ENCODE data around the gene NOTUM.

NOTUM gene

DNA sequence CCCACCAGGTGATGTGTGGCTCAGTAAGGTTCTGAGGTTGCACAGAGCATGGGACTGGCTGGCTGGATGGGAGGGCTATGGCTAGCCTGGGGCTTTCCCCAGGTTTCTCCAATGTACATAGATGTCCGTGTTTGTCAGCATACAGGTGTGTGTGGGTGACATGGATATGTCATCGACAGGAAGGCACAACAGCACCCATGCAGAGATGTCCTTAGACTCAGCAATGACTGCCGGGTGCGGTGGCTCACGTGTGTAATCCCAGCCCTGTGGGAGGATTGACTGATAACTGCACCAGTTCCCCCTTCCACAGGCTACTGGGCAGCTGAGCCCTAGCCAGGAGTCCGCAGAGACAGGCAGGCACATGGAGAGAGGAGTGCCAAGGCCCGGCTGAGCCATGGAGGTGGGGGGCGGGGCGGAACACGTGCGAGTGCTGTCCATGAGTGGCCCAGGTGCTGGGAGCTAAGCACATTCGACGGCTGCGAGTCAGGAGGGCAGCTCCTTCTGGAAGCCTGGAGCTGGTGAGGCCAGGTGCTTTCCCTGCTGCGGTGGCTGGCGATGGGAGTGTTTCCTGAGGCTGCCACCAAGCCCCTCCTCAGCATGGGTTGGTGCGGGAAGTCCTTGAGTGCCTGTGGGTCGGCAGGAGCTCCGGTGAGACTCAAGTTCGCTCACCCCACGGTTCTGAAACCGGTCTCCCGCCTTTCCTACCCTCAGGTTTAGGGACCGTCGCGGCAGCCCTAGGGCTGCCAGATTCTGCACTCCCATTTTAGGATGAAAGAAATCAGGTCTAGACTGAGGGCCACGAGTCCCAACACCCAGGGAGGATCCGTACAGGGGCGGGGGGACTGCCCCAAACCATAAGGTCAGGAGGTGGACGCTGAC, 15.6 kb upstream of the NOTUM start:
- DNase-seq: peak; percentile 51

DNA sequence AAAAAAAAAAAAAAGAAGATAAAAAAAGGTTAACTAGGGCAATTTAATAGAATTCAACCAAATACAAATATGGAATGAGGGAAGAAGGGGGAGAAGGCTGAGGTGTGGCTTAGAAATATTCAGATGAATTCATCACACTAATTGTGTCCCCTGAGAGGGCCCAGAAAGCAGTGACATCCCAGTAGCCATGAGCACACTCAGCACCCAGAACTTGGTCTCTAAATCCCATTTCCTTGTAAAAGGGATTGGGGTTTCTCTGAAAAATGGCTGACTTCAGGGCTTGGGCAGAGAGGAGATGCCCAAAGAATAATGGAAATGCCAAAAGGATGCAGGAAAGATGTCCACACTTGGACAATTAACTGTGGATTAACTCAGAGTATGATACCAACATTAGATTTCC, 12.4 kb upstream of the NOTUM start:
- no peak for DNase-seq

DNA sequence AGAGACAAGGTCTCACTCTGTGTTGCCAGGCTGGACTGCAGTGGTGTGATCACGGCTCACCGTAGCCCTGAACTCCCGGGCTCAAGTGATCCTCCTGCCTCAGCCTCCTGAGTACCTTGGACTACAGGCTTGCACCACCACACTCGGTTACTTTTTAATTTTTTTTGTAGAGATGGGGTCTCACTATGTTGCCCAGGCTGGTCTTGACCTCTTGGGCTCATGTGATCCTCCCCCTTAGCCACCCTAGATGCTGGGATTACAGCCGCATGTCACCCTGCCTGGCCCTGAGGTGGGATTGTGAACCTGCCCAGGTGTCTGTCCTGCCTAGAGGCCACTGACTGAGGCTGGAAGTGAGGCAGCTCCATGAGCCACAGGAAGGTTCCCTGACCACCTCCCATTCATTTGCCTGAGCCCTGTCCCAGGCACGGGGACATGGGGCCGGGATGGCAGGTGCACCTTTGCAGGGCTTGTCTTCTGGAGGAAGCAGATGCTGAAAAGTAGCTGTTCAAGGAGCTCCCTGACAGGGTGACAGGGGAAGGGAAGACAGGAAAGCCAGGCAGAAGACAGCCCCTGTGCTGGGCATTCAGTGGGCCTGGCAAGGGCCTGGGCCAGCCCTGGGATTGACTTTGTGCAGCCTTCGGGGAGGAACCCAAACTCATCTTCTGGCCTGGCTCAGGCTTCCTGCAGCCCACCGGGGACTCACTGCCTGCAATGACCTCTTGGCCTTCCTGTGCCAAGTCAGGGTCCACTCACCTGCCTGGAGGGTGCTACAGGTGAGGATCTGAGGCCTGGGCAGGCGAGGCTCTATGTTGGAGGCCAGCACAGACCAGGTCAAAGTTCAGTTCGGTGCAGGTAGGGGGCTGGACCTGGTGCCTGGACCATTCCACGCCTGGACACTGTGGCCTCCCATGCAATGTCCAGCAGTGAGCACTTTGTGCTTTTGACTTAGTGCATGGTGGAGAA, 8.1 kb upstream of the NOTUM start:
- DNase-seq: no peak

DNA sequence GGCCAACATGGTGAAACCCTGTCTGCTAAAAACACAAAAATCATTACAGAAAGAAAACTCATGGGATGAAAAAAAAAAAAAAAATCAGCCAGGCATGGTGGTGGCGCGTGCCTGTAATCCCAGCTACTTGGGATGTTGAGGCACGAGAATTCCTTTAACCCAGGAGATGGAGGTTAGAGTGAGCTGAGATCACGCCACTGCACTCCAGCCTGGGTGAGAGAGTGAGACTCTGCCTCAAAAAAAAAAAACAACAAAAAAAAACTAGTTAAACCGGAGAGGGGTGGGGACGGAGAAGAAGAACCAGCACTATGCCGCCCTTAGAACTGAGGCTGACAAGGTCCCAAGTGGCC, 7.4 kb upstream of the NOTUM start:
- no peak for DNase-seq

DNA sequence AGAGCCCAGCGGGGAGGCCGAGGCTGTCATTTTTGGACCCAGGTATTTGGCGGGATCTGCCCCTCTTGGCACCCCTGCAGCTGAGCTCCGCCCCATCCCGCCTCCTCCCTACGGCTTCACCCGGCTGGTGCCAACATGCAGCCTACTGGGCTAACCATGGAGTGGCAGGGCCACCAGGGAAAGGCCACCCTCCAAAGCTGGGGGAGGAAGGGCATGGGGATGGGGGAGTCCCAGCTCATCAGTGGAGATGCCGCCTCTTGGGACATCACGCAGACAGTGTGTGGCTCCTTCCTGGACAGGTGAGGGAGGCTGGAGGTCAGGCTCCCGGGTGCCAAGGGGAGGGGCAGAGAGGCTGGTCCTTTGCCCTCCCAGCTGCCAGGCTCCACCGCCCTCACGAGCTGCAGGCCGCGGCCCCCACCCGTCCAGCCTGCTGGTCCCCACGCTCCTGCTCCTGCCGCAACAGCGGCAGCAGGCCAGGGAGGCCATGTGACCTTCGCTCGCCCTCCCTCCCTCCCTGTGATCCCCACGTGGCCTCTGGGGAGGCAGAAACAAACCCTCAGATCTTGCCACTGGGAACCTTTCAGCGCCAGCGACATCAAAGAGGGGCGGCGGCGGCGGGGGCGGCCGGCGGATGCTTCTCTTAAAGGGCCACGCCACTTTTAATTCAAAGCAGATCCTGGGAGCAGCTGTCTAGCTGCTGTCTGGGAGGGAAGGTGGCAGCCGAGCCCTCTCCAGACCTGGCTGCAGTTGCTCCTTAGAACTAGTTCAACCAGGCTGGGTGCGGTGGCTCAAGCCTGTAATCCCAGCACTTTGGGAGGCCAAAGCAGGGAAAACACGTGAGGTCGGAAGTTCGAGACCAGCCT, 6.8 kb upstream of the NOTUM start:
- DNase-seq: peak; percentile 64

DNA sequence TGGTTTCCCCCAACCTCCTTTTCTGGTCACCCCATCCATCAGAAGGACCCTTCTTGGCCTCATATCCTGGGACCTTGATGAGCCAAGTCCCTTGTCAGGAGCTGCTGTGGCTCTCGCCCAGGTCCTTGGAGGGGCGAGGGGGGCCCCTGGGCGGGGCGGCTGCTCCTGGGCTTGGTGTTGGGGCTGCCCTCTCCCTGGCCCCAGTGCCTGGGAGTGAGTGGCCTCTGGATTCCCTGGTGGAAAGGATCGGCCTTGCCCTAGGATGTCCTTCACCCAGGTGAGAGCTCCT, 6.2 kb upstream of the NOTUM start:
- no peak for DNase-seq

DNA sequence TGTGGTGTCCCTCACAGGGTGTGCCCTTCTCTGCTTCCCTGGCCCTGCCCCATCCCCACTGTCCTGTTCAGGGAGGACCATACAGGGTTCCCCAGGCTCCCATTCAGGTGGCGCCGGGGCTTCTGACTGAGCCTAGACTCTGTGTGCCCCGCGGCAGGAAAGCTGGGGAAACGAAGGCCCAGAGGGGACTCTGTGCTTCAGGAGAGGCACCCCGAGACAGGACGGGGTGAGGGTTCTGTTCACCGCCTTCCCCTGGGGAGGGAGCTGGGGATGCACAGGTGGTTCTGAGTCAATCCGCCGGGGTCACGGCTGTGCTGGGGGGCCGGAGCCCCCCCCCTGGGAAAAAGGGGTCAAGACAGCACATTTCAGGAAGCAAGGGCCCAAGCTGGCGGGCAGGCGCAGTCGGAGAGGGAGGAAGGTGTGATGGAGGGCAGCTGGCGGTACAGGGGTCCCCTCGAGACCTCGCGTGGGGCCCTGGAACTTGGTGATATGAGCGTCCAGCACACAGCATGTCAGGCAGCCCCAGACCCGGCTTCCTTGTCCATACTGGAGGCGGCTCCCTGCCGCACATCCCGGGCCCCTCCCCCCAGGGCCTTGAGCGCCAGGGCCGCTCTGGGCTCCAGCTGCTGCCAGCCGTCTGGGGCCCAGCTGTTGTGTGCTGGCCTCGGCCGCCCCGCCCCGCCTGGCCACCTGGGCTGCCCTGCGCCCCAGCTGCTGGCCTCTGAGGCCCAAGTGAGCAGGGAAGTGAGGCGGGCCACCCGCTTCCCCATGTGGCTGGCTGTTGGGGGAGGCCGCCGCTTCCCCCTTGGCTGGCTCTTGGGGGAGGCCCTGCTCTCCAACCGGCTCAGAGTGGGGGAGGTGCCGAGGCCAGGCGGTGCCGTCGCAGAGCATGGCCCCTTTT, 5.6 kb upstream of the NOTUM start:
- DNase-seq: no peak

DNA sequence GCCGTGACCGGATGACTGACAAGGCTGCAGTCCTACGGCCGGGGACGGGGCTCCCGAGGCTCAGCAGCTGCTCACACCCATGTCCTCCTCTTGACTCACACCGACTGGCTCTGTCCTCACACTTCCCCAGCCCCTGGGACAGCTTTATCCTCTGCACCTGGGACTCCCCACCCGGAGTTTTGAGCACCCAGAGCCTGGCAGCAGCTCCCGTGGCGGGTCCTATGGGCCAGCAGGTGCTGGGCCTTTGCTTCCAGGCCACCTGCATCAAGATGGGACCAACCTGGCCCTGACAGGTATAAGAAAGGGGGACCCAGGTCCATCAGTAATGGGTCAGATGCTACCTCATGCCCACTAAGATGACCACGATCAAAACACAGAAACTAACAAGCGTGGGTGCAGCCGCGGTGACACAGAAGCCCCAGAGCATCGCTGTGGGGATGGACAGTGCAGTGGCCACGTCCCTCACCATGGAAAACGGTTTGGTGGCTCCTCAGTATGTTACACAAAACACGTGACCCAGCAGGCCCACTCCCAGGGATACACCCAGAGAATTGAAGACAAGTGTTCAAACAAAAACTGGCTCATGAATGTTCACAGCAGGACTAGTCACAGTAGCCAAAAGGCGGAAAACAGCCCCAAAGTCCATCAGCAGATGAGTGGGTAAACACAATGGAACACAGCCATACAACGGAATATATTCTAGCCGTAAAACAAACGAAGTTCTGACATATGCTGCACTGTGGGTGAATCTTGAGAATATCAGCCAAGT, 3.3 kb upstream of the NOTUM start:
- no peak for DNase-seq

DNA sequence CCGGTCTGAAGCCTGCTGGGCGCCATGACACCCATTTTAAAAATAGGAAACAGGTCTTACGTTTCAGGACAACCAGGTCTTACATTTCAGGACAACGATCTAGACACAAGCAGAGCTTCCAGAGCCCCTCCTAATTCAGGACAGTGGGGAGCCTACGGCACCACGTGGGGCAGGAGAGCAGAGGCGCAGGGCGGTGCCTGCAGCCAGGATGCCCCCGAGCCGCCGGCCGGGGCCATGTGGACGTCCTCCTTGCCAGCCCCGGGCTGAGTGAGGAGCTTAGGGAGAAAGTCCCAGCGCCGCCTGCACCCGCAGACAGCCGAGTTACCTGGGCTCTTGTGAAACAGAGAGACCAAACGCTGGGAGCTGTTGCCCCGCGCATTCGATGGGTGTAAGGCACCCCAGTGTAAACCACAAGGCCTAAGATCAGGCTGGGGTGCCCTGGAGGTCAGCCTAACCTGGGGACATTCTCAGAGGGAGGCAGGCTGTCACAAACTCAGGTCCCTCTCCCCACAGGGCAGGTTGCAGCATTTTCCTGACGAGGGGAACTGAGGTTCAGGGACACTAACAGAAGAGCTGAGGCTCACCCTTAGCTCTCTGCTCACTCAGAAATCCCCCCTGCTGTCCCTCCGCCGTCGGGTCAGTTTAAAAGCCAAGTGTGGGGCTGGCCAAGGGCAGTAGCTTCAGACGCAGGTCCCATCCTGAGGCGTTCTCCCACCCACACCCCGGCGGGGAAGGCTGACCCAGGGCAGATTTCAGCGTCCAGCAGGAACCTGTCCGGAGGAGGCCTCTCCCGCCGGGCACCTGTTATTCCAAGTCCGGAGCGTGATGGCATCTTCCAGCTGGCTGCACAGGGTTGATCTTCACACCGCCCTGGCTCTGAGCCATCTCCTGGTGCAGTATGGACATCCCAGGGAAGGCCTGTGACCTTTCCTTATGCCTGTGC, 1.8 kb upstream of the NOTUM start:
- no peak for DNase-seq

DNA sequence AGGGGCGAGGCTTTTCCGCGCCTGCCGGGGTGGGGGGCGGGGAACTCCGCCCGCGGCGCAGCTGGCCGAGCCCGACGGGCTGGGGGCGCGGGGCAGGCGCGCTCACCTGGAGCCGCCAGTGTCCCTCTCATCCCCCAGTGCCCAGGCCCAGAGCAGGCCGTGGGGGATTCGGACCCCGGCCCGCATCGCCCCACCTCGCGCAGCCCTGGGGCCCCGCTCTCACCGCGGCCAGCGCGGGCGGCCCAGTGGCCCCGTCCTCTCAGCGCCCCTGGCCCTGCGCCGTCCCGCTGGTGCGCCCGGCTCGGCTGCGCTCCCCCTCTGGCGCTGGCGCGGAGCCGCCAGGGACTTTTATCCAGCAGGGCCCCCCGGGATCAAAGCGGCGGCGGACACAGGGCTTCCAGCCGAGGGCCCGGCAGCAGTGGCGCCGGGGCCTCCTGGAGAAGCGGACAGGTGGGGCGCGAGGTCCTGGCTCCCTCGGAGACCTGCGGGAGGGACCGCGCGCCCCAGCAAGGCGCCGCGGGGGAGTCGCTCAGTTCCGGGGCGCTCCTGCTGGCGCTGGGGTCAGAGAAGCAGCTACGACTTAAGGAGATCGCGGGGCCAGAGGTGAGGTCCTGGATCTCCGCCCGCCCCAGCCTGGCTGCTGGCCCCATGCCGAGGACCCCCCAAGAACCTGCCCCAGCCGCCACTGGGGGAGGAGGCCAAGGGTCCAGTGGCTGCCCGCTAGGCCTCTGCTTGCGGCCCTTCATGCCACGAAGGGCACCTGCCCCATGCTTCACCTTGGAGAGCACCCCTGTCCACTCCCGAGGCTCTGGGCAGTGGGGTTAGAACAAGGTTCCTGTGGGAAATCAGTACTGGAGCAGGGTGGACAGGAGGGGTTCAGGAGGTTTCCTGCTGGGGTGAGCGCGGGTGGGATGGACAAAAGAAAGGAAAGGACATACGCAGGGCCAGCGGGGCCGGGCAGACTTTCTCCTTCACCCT, 823 bp upstream of the NOTUM start:
- no peak for DNase-seq

DNA sequence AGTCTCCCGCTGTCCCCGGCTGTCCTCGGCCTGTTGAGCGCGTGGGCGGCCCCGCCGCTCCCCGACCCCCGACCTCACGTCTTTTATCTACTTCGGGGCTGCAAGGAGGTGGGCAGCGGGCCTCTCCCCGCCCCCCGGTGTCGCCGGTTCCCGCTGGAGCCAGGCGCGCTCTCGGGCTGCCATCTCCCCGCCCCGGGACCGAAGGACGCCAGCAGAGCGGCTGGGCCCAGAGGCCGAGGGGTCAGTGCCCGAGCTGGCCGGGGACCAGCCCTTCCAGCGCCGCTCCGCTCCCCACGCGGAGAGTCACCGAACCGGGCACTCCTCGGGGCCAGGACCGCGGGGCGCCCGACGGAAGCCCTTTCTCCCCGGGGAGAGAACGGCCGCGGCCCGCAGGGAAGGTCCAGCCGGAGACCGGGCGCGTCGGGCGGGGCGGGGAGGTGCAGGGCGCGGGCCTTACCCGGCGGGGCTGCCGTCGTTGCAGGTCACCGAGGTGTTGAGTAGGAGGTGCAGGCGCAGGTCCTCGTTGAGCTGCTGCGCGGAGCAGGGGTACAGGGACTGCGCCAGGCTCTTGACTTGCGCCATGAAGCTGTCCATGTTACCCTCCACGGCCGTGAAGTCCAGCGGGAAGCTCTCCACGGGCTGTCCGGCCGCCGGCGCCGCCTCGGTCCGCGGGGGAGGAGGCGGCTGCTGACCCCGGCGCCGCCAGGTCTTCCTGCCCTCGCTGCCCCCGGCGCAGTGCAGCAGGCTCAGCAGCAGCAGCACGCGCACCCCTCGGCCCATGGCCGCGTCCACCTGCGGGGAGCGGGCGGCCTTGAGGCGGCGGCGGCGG, 643 bp downstream of the NOTUM start:
- no peak for DNase-seq

DNA sequence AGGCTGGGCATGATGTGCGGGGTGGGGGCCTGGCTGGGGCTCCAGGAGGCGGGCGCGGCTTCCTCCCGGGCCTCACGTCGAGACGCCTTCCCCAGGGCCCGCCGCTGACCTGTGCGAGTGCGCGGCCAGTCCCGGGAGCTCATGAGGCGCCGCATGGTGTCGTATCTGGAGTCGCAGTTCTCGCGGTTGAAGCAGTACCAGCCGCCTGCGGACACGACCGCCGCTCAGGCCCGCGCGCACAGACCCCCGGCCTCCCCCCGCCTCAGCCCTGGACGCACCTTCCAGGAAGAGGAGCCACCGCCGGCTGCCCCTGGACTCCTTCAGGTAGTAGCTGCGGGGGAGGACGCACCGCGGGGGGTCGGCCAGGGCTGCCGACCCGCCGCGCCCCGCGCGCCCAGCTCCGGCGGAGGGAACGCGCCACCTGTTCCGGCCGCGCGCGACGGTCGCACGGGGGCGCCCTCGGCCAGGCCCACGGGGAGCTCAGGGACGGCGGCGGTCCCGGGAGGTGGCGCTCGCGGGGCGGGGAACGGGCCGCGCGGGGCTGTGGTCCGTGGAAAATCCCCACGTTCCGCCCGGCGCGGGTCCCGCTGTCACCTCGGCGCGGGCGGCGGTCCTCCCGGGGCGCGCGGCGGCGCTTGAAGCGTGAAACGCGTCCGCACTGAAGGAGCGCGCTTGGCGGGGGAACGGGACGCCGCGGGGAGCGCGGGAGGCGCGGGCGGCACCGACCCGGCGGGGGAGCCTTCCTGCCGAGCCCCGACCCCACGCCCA, 1.4 kb downstream of the NOTUM start:
- no peak for DNase-seq

DNA sequence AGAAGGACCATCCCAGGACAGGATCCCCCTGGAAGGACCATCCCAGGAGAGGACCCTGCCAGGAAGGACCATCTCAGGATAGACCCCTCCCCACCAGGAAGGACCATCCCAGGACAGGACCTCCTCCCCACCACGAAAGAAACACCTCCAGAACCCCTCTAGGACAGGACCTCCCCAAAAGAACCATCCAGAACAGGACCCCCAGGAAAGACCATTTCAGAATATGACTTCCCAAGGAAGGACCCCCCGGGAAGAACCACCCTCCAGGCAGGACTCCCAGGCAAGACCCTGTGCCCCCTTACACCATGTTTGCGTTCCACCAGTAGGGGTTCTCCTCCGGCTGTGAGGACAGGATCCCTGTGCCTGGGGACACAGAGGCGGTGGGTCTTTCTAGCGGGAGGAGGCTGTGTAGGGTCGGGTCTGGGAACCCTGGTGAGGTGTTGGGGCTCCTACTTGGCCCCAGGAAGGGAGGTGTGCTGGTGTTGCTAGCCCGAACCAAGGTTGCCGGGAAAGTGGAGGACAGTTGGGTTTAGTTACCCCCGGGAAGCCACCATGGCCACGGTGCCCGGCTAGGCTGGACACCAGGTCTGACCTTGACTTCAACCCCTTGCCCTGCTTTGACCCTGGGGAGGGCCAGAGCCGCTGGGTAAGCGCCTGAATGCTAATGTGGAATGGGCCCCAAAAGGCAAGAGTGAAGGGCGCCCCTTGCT, 2.2 kb downstream of the NOTUM start:
- no peak for DNase-seq

DNA sequence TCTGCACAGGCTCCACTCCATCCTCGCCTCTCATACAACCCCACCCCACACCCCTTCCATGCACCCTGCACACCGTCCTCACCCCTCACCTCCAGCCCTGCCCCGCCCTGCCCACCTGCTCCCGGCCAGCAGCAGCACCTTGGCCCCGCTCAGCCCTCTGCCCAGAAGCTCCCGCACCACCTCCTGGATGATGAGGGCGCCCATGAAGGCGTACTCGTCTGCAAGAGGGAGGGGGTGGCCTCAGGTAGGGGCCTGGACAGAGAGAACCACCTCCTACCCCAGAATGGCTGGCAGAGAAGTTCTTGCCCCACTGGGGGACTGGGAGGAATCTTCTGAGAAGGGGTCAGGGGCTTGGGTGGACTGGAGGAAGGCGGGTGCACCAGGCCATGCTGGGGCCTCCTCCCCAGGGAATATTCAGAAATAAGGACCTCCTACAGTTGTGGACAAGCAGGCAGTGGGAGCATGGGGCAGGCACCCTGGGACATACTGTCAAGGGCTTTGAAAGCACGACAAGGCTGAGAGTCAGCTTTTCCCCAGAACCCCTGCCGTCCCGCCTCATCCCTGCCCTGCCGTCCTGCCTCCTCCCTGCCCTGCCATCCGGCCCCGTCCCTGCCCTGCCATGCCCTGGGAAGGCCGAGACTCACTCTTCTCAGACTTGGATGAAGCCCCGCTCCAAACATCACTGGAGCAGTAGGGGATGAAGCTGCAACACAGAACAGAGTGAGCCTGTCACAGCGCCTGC, 3.1 kb downstream of the NOTUM start:
- DNase-seq: no peak

Data from DMS153 (cell line).